IPS-15b (cell line): ENCODE measurements around the gene WASHC3.
"Not testable (repeated sequence)": the region's sequence is repeated elsewhere in the genome, so short reads cannot be mapped to it uniquely, and the experiment has no call there.

ENCODE experiments used
- H3K27me3 ChIP-seq: one replicate; pipeline ENCODE4 v1.6.1; 2013; ENCODE audit warnings: low read length; ENCODE audit not compliant: control insufficient read depth, insufficient read depth
- H3K36me3 ChIP-seq: one replicate; pipeline ENCODE4 v1.6.1; 2013; ENCODE audit warnings: low read length; ENCODE audit not compliant: control insufficient read depth, insufficient read depth
- H3K4me1 ChIP-seq: one replicate; pipeline ENCODE4 v1.6.1; 2013; ENCODE audit warnings: mild to moderate bottlenecking, low read length; ENCODE audit not compliant: control insufficient read depth, insufficient read depth
- H3K4me3 ChIP-seq: one replicate; pipeline ENCODE4 v1.5.1; 2013; ENCODE audit warnings: low read depth, low read length
- H3K9ac ChIP-seq: one replicate; pipeline ENCODE4 v1.6.1; 2013; ENCODE audit warnings: low read depth, mild to moderate bottlenecking, low read length
- H3K9me3 ChIP-seq: one replicate; pipeline ENCODE4 v1.6.1; 2013; ENCODE audit warnings: mild to moderate bottlenecking, low read length; ENCODE audit not compliant: control insufficient read depth, insufficient read depth

WASHC3 gene

DNA sequence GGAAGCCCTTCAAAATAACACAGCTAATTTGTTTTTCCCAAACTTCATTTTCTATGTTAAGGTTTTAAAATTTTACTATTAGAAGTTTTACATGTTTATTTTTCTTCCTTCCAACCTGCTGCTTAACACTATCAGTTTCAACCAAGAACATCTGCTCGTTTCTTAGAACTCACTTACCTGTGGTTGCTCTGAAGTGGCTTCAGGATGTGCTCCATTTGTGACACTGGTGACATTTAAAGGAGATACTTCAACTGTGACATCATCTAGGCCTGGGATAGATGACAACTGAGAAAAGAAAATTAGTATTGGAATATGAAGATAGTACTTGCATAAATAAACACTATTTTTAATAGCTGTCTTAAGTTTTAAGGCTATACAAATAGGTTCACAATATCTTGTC is 17.9 kb downstream of the WASHC3 start:
- H3K9me3 ChIP-seq = no peaks in the 10 kb centered on the region
- H3K9ac ChIP-seq = no peak overlapping the region
- H3K4me3 ChIP-seq = no peak overlapping the region
- H3K36me3 ChIP-seq = no peaks in the 10 kb centered on the region
- no peaks in the 10 kb centered on the region for H3K4me1 ChIP-seq
- H3K27me3 ChIP-seq = no peaks in the 10 kb centered on the region

- Histone ChIP-seq H3K27me3 (no peaks in the 10 kb centered on the region), H3K36me3 (no peaks in the 10 kb centered on the region), H3K4me1 (no peaks in the 10 kb centered on the region)
Measured at GRCh38 chr12:102033991-102034745, 27.6 kb downstream of the WASHC3 start.

DNA sequence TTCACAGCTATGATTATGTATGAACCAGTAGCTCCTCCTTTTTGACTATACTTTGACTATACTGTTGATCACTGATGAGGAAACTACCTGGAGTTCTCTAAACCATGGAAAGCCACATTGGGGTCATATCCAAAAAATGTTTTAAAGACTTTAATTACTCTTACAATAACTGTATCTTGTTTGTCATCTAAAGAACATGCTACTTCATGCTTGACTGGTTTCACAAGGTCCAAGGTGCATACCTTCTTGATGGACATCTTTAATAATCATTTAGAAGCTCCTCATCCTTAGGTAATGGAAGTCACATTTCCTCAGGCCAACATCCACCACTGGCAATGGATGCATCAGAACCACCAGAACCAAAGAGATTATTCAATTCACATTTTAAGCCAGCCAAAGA is 29.9 kb downstream of the WASHC3 start:
- H3K4me1 ChIP-seq = no peaks in the 10 kb centered on the region
- no peak overlapping the region for H3K4me3 ChIP-seq
- H3K9me3 ChIP-seq = no peaks in the 10 kb centered on the region
- H3K27me3 ChIP-seq = no peaks in the 10 kb centered on the region
- H3K36me3 ChIP-seq = no peaks in the 10 kb centered on the region
- H3K9ac ChIP-seq = no peak overlapping the region

More at GRCh38 chr12:102033991-102034745, 27.6 kb downstream of the WASHC3 start:
- Histone ChIP-seq H3K4me3 (no peak overlapping the region), H3K9me3 (no peaks in the 10 kb centered on the region), H3K9ac (no peak overlapping the region)

DNA sequence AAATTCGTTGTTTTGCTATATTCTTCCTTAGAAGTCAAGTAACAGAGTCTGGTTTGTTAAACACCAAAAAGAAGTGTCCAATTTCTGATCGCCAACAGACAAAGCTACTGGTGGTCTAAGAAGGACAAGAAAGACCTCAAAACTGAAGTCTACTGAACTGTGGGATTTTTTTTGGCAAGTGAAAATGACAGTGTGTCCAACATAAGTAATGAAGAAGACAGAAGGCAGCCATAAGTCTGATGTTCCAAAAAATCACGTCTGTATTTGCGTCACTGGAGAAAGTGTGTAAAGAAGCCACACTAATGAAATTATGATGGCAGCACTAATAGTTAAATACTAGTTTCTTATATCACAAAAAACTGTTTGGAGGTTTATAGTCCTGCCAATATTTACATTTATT is 32.6 kb downstream of the WASHC3 start:
- H3K9ac ChIP-seq = no peak overlapping the region
- no peaks in the 10 kb centered on the region for H3K36me3 ChIP-seq
- H3K4me1 ChIP-seq = no peaks in the 10 kb centered on the region
- H3K4me3 ChIP-seq = no peak overlapping the region
- H3K27me3 ChIP-seq = no peaks in the 10 kb centered on the region
- H3K9me3 ChIP-seq = no peaks in the 10 kb centered on the region

GRCh38 chr12:102026728-102027127 is 35.1 kb downstream of the WASHC3 start:
- Histone ChIP-seq H3K36me3 (no peaks in the 10 kb centered on the region), H3K9me3 (no peaks in the 10 kb centered on the region)

GRCh38 chr12:102024765-102025164 is 37.0 kb downstream of the WASHC3 start:
- H3K27me3 ChIP-seq = no peaks in the 10 kb centered on the region
- H3K9me3 ChIP-seq = no peaks in the 10 kb centered on the region
- H3K4me1 ChIP-seq = no peaks in the 10 kb centered on the region
- no peak overlapping the region for H3K9ac ChIP-seq
- no peaks in the 10 kb centered on the region for H3K36me3 ChIP-seq
- no peak overlapping the region for H3K4me3 ChIP-seq

More at GRCh38 chr12:102026728-102027127, 35.1 kb downstream of the WASHC3 start:
- no peak overlapping the region for H3K4me3 ChIP-seq
- H3K27me3 ChIP-seq = no peaks in the 10 kb centered on the region
- no peak overlapping the region for H3K9ac ChIP-seq
- no peaks in the 10 kb centered on the region for H3K4me1 ChIP-seq

GRCh38 chr12:102023343-102023930 is 38.4 kb downstream of the WASHC3 start:
- no peaks in the 10 kb centered on the region for H3K27me3 ChIP-seq
- H3K4me3 ChIP-seq = no peak overlapping the region
- no peaks in the 10 kb centered on the region for H3K36me3 ChIP-seq
- H3K9ac ChIP-seq = no peak overlapping the region
- no peaks in the 10 kb centered on the region for H3K4me1 ChIP-seq
- H3K9me3 ChIP-seq = no peaks in the 10 kb centered on the region

- no peaks in the 10 kb centered on the region for H3K9me3 ChIP-seq
- H3K4me3 ChIP-seq = no peak overlapping the region
- no peaks in the 10 kb centered on the region for H3K4me1 ChIP-seq
- no peaks in the 10 kb centered on the region for H3K27me3 ChIP-seq
- no peaks in the 10 kb centered on the region for H3K36me3 ChIP-seq
- no peak overlapping the region for H3K9ac ChIP-seq
Measured at GRCh38 chr12:102022286-102022685, 39.5 kb downstream of the WASHC3 start.

GRCh38 chr12:102021540-102022246 is 40.1 kb downstream of the WASHC3 start:
- Histone ChIP-seq H3K27me3 (no peaks in the 10 kb centered on the region), H3K4me3 (no peak overlapping the region)

DNA sequence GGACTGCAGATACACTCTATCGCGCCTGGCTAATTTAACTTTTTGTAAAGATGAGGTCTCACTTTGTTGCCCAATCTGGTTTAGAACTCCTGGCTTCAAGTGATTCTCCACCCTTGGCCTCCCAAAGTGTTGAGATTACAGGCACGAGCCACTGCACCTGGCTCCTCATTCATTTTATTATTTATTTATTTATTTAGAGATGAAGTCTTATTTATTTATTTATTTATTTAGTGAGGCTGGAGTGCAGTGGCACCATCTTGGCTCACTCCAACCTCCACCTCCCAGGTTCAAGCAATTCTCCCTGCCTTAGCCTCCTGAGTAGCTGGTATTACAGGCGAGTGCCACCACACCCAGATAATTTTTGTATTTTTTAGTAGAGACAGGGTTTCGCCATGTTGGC is 43.2 kb downstream of the WASHC3 start:
- H3K9ac ChIP-seq, H3K27me3 ChIP-seq, H3K9me3 ChIP-seq, H3K36me3 ChIP-seq, H3K4me3 ChIP-seq, H3K4me1 ChIP-seq: not testable (repeated sequence)

More at GRCh38 chr12:102021540-102022246, 40.1 kb downstream of the WASHC3 start:
- H3K4me1 ChIP-seq = no peaks in the 10 kb centered on the region
- no peak overlapping the region for H3K9ac ChIP-seq
- no peaks in the 10 kb centered on the region for H3K36me3 ChIP-seq
- no peaks in the 10 kb centered on the region for H3K9me3 ChIP-seq

DNA sequence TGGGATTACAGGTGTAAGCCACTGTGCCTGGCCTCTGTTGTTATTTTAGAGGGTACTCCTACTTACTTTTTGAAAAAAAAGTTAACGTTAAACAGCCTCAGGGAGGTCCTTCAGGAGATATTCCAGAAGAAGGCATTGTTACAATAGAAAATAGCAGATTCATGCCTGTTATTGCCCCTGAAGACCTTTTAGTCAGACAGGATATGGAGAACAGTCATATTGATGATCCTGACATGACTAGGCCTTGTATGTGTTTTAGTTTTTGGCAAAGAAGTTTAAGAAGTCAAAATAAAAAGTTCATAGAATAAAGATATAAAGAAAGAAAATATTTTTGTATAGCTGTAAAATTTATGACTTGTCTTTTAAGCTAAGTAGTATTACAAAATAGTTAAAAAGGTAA is 45.3 kb downstream of the WASHC3 start:
- no peaks in the 10 kb centered on the region for H3K9me3 ChIP-seq
- H3K4me1 ChIP-seq = no peaks in the 10 kb centered on the region
- no peak overlapping the region for H3K9ac ChIP-seq
- no peaks in the 10 kb centered on the region for H3K27me3 ChIP-seq
- H3K4me3 ChIP-seq = no peak overlapping the region
- no peaks in the 10 kb centered on the region for H3K36me3 ChIP-seq
